Activated T-helper 2 cell treated with anti-CD3 and anti-CD28 coated beads, Interferon-gamma antibody, Interleukin-2, Interleukin-4, amounts not matched to agents 10 μg/mL and 5 μg/mL and 100 μg/mL, durations not matched to agents 14 hours and 24 hours and 36 hours (primary cell): ENCODE results near the gene KRT9. TPM values are rescaled to one million over a fixed set of nuclear protein-coding genes. Genes with fewer than 3 reads are reported as not detected.

Source experiments
- DNase-seq: peaks from one replicate; pipeline ENCODE4 v3.0.0; 2021; ENCODE audit warnings: low spot score
- H3K27ac Mint-ChIP-seq: one replicate; pipeline ENCODE4 v1.8.0; 2021; ENCODE audit warnings: mixed read lengths
- H3K27me3 Mint-ChIP-seq: one replicate; pipeline ENCODE4 v1.8.0; 2021; ENCODE audit warnings: low read depth, mixed read lengths
- H3K36me3 Mint-ChIP-seq: one replicate; pipeline ENCODE4 v1.8.0; 2021; ENCODE audit warnings: low read depth, mixed read lengths
- H3K4me1 Mint-ChIP-seq: one replicate; pipeline ENCODE4 v1.8.0; 2021; ENCODE audit warnings: low read depth, mixed read lengths
- H3K4me3 Mint-ChIP-seq: one replicate; pipeline ENCODE4 v1.8.0; 2021; ENCODE audit warnings: low read depth, mild to moderate bottlenecking, moderate library complexity, mixed read lengths
- H3K9me3 Mint-ChIP-seq: one replicate; pipeline ENCODE4 v1.8.0; 2021; ENCODE audit warnings: mixed read lengths
- intact Hi-C: fragments of 100-400 bp; cut with micrococcal nuclease; formaldehyde crosslinking; loops from one replicate; pipeline ENCODE4 v1.15.1; 2023
- total RNA-seq: library from RNA; stranded (reverse); gene quantifications from 2 replicates; pipeline ENCODE4 v1.2.3, GENCODE V29; 2022

The KRT9 gene
- total RNA-seq, 1 donor from 2014 or later: not detected

DNA sequence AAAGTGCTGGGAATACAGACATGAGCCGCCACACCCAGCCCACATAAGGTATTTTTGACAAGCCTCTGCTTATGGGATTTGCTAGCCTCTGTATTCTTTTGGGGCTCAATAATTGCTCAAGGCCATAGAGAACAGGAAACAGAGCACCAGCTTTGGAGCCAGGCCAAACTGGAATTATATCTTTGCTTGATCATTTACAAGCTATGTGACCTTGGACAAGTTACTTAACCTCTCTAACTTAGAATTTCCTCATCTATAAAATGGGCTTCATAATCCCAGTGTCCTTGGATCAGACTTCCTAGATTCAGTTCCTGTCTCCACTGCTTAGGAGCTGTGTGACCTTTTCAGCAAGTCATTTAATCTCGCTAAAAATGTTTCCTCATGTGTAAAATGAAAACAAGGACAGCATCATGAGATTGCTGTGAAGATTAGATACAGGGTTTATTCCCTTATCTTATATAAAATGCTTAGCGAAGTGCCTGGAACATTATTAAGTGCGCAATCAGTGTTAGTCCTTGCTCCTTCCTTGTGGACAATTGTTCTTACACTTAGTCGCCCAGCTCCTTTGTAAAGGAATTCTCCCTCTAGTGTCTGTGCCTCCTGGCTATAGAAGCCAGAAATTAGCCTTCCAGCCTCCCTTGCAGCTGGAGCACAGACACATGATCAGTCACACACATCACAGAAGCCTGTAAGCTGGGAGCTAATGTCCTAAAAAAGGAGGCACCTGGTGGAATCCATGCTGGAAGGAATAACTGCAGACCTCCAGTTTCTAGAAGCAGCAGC, 16.6 kb downstream of the KRT9 start:
- intact Hi-C loops: no loop called here
- H3K27me3 Mint-ChIP-seq: peaks cover 16% of the 10 kb centered on the region
- H3K4me1 Mint-ChIP-seq: no peaks in the 10 kb centered on the region
- no peak overlapping the region for H3K4me3 Mint-ChIP-seq
- no peak for DNase-seq
- no peaks in the 10 kb centered on the region for H3K36me3 Mint-ChIP-seq
- H3K27ac Mint-ChIP-seq: no peak overlapping the region
- H3K9me3 Mint-ChIP-seq: no peaks in the 10 kb centered on the region

DNA sequence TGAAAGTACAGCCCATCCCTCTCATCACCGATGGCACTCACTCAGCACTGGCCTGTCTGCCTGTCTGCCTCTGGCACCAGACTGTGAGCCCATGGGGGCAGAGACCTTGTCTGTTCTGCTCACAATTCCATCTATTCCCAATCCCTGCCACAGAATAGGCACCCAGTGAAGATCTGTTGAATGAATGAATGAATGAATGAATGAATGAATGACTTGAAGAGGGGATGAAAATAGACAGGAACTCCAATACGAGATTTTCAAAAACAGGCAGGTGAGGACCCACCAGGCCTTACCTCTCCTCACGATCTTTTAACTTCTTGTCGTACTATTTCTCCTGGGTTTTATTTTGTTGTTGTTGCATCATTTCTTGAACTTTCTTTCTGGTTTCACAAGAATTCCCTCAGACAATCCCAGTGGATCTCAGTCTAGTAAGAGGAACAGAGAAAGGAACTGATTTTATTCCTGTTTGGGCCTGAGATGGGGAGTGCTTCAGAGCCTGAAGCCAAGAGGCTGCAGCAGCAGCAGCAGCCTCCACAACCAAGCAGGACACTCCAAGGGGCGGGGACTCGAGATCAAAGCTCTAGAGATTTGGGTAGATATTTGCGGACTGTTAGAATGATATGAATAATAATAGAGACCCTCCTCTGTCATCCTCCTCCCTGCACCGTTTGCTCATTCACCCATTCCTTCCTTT, 17.7 kb downstream of the KRT9 start:
- no peak overlapping the region for H3K27ac Mint-ChIP-seq
- peaks cover 7% of the 10 kb centered on the region for H3K27me3 Mint-ChIP-seq
- no peak overlapping the region for H3K4me3 Mint-ChIP-seq
- intact Hi-C loops: no loop called here
- H3K9me3 Mint-ChIP-seq: no peaks in the 10 kb centered on the region
- no peaks in the 10 kb centered on the region for H3K36me3 Mint-ChIP-seq
- DNase-seq: no peak
- peaks cover 5% of the 10 kb centered on the region for H3K4me1 Mint-ChIP-seq

DNA sequence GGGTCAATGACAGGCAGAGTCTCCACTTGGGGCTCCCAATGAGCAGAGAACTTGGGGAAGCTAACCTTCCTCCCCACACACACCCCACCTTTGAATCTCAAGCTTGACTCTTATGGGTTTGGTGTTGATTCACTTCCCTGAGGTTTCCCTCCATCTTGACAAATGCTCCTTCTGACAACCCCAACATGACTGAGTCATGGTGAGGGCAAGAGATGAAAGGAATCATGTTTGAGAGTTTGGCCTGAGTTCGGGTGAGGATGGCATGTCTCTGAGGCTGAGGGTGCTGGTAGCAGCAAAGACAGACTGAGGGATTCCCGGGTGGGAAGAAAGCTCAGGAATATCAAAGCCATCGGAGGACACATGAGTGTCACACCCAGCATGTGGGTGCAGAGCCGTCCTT, 18.7 kb downstream of the KRT9 start:
- DNase-seq: no peak
- Mint-ChIP-seq H3K9me3 (no peaks in the 10 kb centered on the region), H3K4me1 (peaks cover 13% of the 10 kb centered on the region), H3K36me3 (no peaks in the 10 kb centered on the region), H3K27ac (no peak overlapping the region), H3K4me3 (no peak overlapping the region), H3K27me3 (peaks cover 7% of the 10 kb centered on the region)
- intact Hi-C loops: no loop called here

DNA sequence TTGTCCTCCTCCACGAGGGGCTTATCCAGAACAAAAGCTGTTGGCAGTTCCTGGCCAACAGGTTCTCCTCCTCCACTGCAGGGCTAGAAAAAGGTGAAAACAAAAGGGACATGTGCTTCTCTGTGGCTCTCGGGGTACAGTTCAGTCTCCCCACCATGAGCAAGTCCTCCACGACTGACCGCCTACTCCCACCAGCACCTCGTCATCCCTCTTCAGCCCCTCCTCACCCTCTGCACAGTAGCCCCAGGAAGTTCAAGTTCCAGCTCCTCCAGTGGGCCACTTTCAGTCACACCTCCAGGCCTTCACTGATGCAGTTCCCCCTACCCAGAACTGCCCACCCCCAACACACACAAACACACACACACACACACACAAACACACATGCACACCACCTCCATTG, 19.4 kb downstream of the KRT9 start:
- no peak overlapping the region for H3K4me3 Mint-ChIP-seq
- intact Hi-C loops: no loop called here
- peaks cover 1% of the 10 kb centered on the region for H3K9me3 Mint-ChIP-seq
- H3K27me3 Mint-ChIP-seq: peaks cover 4% of the 10 kb centered on the region
- H3K36me3 Mint-ChIP-seq: no peaks in the 10 kb centered on the region
- DNase-seq: no peak
- peaks cover 20% of the 10 kb centered on the region for H3K4me1 Mint-ChIP-seq
- H3K27ac Mint-ChIP-seq: no peak overlapping the region

DNA sequence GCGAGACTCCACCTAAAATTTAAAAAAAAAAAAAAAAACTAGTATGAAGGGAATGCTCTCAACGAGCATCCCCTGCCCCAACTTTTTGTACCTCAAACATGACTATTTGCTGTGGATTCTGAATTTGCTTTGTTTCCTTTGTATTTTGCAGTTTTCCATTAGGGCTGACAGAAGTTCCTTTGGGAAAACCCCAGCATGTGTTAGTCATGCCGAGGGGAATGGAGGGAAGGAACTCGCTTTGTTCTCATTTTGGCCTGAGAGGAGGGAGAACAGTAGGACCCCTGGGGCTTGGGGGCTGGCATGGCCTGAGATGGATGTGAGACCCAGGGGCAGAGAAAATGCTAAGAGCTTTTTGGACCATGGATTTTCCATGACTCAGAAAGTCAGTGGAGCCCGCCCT, 20.5 kb downstream of the KRT9 start:
- H3K27me3 Mint-ChIP-seq: peaks cover 4% of the 10 kb centered on the region

DNA sequence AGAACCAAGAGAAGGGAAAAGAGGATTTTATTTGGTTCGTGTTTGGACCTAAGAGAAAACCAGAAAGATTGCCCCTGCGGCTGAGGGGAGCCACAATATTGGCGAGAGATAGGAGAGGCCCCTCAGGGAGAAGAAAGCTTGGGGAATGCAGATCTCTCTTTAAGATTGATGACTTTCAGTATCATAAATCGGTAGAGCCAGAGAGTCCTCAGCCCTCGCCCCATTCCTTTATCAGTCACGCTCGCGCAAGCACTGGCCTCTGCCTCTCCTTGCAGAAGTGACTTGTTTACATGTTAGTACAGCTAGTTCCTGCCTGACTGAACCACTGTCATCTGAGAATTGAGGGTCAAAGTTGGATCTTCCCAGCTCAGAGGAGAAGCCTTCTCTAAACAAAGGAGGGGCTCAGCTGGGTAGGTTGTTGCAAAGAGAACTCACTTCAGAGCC, 22.2 kb downstream of the KRT9 start:
- H3K36me3 Mint-ChIP-seq: no peaks in the 10 kb centered on the region
- no peak for DNase-seq
- no peak overlapping the region for H3K27ac Mint-ChIP-seq
- no peak overlapping the region for H3K4me3 Mint-ChIP-seq
- intact Hi-C loops: loop anchor here (1.0 to 10.0 kb wide), 4 partner anchors 62 to 145 kb away; partner anchors contain the start of gene KRT36
- peaks cover 4% of the 10 kb centered on the region for H3K27me3 Mint-ChIP-seq
- H3K4me1 Mint-ChIP-seq: peaks cover 21% of the 10 kb centered on the region
- H3K9me3 Mint-ChIP-seq: peaks cover 8% of the 10 kb centered on the region

More for the DNA sequence above, 20.5 kb downstream of the KRT9 start:
- intact Hi-C loops: no loop called here
- Mint-ChIP-seq H3K36me3 (no peaks in the 10 kb centered on the region), H3K4me3 (no peak overlapping the region), H3K4me1 (peaks cover 21% of the 10 kb centered on the region), H3K9me3 (peaks cover 8% of the 10 kb centered on the region), H3K27ac (no peak overlapping the region)
- no peak for DNase-seq

DNA sequence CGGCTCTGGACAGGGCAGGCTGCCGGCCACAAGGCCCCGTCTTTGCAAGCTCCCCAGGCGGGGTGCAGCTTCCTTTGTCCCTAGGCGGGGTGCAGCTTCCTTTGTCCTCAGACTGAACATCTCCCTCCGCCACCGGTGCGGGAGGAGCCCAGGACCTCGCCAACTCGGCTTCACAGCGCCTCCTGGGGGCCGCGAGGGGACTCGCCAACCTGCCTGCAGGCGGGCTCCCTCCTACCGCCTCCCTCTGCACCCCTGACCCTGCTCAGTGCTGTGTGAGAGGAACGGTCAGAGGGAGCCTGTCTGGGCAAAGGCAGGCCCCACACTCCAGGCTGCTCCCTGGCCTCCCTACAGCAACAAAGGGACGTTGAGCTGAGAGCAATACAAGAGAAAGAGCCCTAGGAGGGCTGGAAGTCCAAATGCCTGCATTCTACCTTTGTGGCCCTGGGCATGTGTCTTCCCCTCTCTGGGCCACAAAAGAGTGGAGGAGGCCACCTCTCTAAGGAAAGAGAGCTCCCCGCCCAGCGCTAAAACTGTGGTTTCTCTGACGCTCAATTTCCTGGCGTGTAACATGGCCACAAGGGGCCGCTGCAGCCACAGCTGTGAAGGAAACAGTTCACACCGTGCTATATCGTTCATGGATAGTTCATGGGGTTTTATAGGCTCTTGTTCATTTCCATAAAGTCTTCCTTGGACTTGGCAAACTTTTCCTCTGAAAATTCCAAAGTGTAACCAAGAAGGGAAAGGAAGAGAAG, 22.8 kb downstream of the KRT9 start:
- Mint-ChIP-seq H3K36me3 (no peaks in the 10 kb centered on the region), H3K9me3 (peaks cover 8% of the 10 kb centered on the region), H3K27me3 (peaks cover 2% of the 10 kb centered on the region), H3K4me3 (peak overlapping the region; percentile 18), H3K4me1 (peaks cover 21% of the 10 kb centered on the region), H3K27ac (peak overlapping the region; percentile 84)
- peak; percentile 77 for DNase-seq
- intact Hi-C loops: loop anchor here (1.0 to 10.0 kb wide), 4 partner anchors 62 to 144 kb away; partner anchors contain the start of gene KRT36

DNA sequence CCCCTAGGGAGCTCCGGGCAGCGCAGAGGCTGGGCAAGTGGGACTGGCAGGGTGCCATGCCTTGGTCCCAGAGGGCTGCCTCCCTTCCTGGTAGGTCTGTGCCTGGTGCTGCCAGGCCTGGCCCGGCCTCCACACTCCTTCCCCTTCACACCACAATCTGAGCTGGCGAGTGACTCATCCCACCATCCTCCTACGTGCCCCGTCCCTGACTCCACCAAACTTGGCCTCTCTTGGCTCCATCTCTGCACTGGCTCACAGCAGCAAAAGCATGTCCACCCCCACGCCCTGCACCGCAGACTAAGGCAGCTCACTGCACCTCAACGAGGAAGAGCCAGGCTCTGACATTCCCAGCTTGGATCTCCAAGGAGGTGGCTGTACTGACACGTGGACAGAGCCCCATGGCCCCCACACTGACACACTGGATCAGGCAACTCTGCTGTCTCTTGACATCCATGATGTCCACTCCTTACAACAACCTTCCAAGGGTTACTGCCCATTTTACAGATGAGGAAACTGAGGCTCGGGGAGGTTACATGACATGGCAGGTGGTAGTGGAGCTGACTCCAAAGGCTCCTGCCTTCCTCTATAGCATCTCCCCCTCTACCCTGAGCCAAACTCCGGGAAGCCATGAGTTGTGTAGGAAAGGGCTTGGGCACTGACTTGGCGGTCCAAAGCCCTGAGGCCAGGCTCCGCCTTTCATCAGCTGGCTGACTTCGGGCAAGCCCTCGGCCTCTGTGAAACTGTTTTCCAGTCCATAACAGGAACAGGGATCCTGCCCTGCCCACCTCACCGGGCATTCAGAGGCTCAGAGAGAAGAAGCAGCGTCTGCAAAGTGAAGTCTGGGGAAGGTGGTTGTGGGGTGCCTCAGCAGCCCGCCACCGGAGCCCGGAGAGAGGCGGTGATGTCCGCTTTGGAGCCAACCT, 23.7 kb downstream of the KRT9 start:
- Mint-ChIP-seq H3K27ac (peak overlapping the region; percentile 34), H3K4me1 (peaks cover 21% of the 10 kb centered on the region), H3K27me3 (peaks cover 2% of the 10 kb centered on the region), H3K36me3 (no peaks in the 10 kb centered on the region), H3K4me3 (no peak overlapping the region), H3K9me3 (peaks cover 8% of the 10 kb centered on the region)
- peak; percentile 17 for DNase-seq
- intact Hi-C loops: loop anchor here (2.0 to 10.0 kb wide), 3 partner anchors 61 to 143 kb away; partner anchors contain the start of gene KRT36

DNA sequence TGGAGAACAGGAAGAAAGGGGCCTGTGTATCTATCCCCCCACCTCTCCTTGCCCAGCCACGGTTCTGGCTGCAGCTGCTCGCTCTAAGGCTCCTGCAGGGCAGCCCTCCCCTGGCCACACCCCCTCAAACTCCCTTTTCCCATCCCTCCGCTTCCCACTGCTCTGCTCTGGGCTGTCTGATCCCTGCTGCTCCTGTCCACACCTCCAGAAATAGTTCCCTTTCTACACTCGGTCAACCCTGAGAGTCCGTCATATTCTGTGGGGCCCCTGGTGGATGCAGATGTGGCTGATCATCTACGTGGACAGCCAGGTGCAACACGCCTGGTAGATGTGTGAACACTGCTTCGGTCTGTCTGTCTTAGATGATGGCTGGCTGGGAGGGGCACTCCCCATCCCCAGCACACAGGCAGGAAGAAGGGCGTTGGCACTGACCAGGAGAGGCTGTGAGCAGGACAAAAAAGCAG, 24.4 kb downstream of the KRT9 start:
- intact Hi-C loops: loop anchor here (5.0 to 10.0 kb wide), 2 partner anchors 60 to 143 kb away; partner anchors contain the start of gene KRT36
- no peak overlapping the region for H3K4me3 Mint-ChIP-seq
- DNase-seq: no peak
- peaks cover 25% of the 10 kb centered on the region for H3K4me1 Mint-ChIP-seq
- H3K9me3 Mint-ChIP-seq: peaks cover 8% of the 10 kb centered on the region
- H3K27me3 Mint-ChIP-seq: peaks cover 2% of the 10 kb centered on the region
- no peak overlapping the region for H3K27ac Mint-ChIP-seq
- H3K36me3 Mint-ChIP-seq: no peaks in the 10 kb centered on the region

DNA sequence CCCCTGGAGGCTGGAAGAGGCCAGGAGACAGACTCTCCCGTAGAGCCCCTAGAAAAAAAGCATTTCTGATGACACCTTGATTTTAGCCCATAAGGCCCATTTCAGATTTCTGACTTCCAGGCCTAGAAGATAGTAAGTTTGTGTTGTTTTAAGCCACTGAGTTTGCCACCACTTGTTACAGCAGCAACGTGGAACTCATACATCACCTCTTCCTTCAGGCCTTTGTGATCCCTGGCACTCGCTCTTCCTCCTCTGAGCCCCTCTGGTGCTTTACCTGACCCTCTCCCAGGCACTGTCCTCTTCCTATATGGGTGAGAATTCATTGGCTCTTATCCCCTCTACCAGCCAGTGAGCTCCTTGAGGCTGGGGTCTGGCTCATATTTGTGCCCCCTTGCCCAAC, 25.0 kb downstream of the KRT9 start:
- Mint-ChIP-seq H3K4me3 (no peak overlapping the region), H3K36me3 (no peaks in the 10 kb centered on the region), H3K27ac (no peak overlapping the region), H3K9me3 (peaks cover 8% of the 10 kb centered on the region), H3K4me1 (peaks cover 25% of the 10 kb centered on the region), H3K27me3 (peaks cover 4% of the 10 kb centered on the region)
- intact Hi-C loops: loop anchor here (5.0 to 10.0 kb wide), 2 partner anchors 60 to 142 kb away; partner anchors contain the start of gene KRT36
- DNase-seq: no peak

DNA sequence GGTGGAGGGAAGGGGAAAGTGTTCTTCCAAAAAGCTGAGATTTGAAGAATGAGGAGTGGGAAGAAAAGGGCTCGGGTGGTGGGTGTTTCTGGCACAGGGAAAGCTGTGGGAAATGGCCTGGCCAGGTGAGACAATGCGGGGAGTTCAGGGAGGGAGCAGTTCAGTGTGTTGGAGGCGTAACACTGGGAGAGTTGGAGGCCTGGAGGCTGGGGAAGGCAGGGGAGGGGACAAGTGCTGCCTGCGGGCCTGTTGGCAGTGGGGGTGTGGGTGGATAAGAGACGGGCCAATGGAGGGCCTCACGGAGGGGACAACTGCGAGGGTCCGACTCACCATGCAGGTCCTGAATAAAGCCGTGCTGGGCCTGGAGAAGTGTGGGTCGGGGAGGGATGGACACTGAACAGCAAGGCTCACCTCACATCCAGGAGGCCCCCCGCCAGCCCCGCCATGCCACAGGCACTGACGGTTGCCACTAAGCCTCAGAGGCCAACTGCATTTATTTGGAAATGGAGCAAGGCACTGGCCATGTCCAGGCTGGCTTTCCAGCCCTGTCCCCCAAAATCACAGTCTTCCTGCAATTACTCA, 25.9 kb downstream of the KRT9 start:
- H3K9me3 Mint-ChIP-seq: peaks cover 8% of the 10 kb centered on the region
- DNase-seq: no peak
- H3K27me3 Mint-ChIP-seq: peaks cover 2% of the 10 kb centered on the region
- H3K27ac Mint-ChIP-seq: no peak overlapping the region
- intact Hi-C loops: loop anchor here (5.0 to 10.0 kb wide), 2 partner anchors 59 to 141 kb away; partner anchors contain the start of gene KRT36
- H3K4me1 Mint-ChIP-seq: peaks cover 25% of the 10 kb centered on the region
- no peaks in the 10 kb centered on the region for H3K36me3 Mint-ChIP-seq
- H3K4me3 Mint-ChIP-seq: no peak overlapping the region
